GM10266 (cell line): Measurements from ENCODE around the gene CDH4.
"Not testable (repeated sequence)": the region's sequence is repeated elsewhere in the genome, so short reads cannot be mapped to it uniquely, and the experiment has no call there.

Experiments
- DNase-seq: peaks from one replicate; pipeline ENCODE4 v3.0.0; 2012; ENCODE audit errors: extremely low spot score
- CTCF ChIP-seq: IDR thresholded peaks from 2 replicates; pipeline ENCODE4 v1.5.1; 2012; ENCODE audit warnings: mild to moderate bottlenecking, low read depth; ENCODE audit not compliant: control insufficient read depth, insufficient read depth; ENCODE audit errors: missing control alignments

CDH4 gene

GRCh38 chr20:61980647-61981583 is 728.9 kb downstream of the CDH4 start:
- DNase-seq, result no peak
- peak; percentile 51 for TF ChIP-seq CTCF

- not testable (repeated sequence) for DNase-seq
These were observed 729.6 kb downstream of the CDH4 start for GRCh38 chr20:61981691-61982090.

GRCh38 chr20:61982191-61982950 is 730.3 kb downstream of the CDH4 start:
- TF ChIP-seq CTCF, result no peak
- no peak for DNase-seq

DNA sequence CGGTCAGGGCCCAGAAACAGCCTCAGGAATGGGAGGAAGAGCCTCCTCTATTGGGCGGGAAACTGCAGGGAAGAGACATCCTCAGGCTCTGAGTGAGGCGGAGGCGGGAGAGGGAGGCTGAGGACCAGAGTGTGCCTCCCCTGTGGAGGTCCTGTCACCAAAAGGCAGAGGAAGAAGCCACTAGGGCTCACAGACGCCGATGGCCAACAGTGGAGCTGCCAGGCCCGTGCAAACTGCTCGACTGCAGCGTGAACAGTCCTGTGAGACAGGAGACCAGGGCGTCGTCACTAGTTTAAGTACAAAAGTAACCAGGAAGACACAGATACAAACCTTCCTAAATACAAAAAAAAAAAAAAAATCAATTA is 730.9 kb downstream of the CDH4 start:
- DNase-seq, result no peak
- no peak for TF ChIP-seq CTCF

- no peak for TF ChIP-seq CTCF
- no peak for DNase-seq
These were observed 731.9 kb downstream of the CDH4 start for GRCh38 chr20:61983965-61984364.

DNA sequence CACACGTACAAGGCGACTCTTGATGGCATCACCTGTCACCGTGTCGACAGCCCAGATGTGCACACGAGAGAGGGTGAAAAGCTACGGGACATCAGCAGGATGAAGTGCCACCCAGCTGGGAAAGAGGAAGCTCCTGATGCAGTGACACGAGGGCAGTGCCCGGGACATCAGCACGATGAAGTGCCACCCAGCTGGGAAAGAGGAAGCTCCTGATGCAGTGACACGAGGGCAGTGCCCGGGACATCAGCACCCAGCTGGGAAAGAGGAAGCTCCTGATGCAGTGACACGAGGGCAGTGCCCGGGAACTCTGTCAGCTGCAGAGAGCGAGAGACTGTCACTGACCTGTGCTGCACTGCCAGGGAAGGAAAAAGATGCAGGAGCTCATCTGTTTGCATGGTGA is 732.4 kb downstream of the CDH4 start:
- not testable (repeated sequence) for DNase-seq

GRCh38 chr20:61985096-61985495 is 733.0 kb downstream of the CDH4 start:
- no peak for TF ChIP-seq CTCF
- no peak for DNase-seq

- no peak for DNase-seq
These were observed 734.8 kb downstream of the CDH4 start for GRCh38 chr20:61986762-61987321.

More at GRCh38 chr20:61986762-61987321, 734.8 kb downstream of the CDH4 start:
- TF ChIP-seq CTCF, result no peak
